DND-41 (cell line): ENCODE data around the gene SESTD1.

Source experiments
- ATAC-seq: fragments of 200-7000 bp; cut with Tn5 transposase; 3 replicates; pipeline ENCODE4 v1.9.1; 2021; ENCODE audit warnings: low read depth; ENCODE audit not compliant: insufficient read depth
- DNase-seq: peaks from one replicate; pipeline ENCODE4 v3.0.0-alpha.2; 2020
- H2AFZ ChIP-seq: 2 replicates; pipeline ENCODE4 v1.6.0; 2012; ENCODE audit warnings: low read depth, low read length
- H3K27ac ChIP-seq: 2 replicates; pipeline ENCODE4 v1.5.1; 2012; ENCODE audit warnings: low read length, inconsistent platforms
- H3K27me3 ChIP-seq: fragments of 200-600 bp; sonication (generic); 2 replicates; pipeline ENCODE4 v1.6.0; 2012; ENCODE audit warnings: low read length, mild to moderate bottlenecking, inconsistent platforms; ENCODE audit not compliant: insufficient read depth, poor library complexity
- H3K36me3 ChIP-seq: 2 replicates; pipeline ENCODE4 v1.5.1; 2012; ENCODE audit warnings: low read length, inconsistent platforms; ENCODE audit not compliant: insufficient read depth
- H3K4me1 ChIP-seq: 2 replicates; pipeline ENCODE4 v1.5.1; 2012; ENCODE audit warnings: mild to moderate bottlenecking, low read length; ENCODE audit not compliant: insufficient read depth
- H3K4me2 ChIP-seq: 2 replicates; pipeline ENCODE4 v1.6.0; 2012; ENCODE audit warnings: mild to moderate bottlenecking, moderate library complexity, low read length, inconsistent platforms; ENCODE audit not compliant: insufficient read depth
- H3K4me3 ChIP-seq, 2 experiments: fragments of 200-600 bp in 1 of 2; shearing (Covaris generic) in 1 of 2; 2 replicates each; pipeline ENCODE4 v1.5.1; 2012 to 2016; ENCODE audit warnings: inconsistent platforms in 2 of 2, low read length in 2 of 2, mild to moderate bottlenecking in 2 of 2, low read depth in 1 of 2, moderate library complexity in 1 of 2
- H3K79me2 ChIP-seq: 2 replicates; pipeline ENCODE4 v1.6.0; 2012; ENCODE audit warnings: low read length, inconsistent platforms; ENCODE audit not compliant: insufficient read depth
- H3K9ac ChIP-seq: 2 replicates; pipeline ENCODE4 v1.6.0; 2012; ENCODE audit warnings: low read depth, mild to moderate bottlenecking, inconsistent platforms, low read length, moderate library complexity
- H3K9me3 ChIP-seq: 2 replicates; pipeline ENCODE4 v1.5.1; 2012; ENCODE audit warnings: low read length, moderate library complexity, mild to moderate bottlenecking, inconsistent platforms; ENCODE audit not compliant: insufficient read depth, severe bottlenecking
- H4K20me1 ChIP-seq: 2 replicates; pipeline ENCODE4 v1.6.0; 2012; ENCODE audit warnings: low read length; ENCODE audit not compliant: insufficient read depth
- EZH2 ChIP-seq: IDR thresholded peaks from 3 replicates; pipeline ENCODE4 v1.6.1; 2012; ENCODE audit warnings: borderline replicate concordance, low read depth, mild to moderate bottlenecking, moderate library complexity, low read length, inconsistent platforms; ENCODE audit not compliant: severe bottlenecking
- TF ChIP-seq, protein P1 (sequence below): IDR thresholded peaks from 2 replicates; pipeline ENCODE4 v1.5.1; 2012; ENCODE audit warnings: borderline replicate concordance, low read length, moderate library complexity, mild to moderate bottlenecking; ENCODE audit not compliant: poor library complexity, severe bottlenecking; ENCODE audit errors: extremely low read depth

The SESTD1 gene

DNA sequence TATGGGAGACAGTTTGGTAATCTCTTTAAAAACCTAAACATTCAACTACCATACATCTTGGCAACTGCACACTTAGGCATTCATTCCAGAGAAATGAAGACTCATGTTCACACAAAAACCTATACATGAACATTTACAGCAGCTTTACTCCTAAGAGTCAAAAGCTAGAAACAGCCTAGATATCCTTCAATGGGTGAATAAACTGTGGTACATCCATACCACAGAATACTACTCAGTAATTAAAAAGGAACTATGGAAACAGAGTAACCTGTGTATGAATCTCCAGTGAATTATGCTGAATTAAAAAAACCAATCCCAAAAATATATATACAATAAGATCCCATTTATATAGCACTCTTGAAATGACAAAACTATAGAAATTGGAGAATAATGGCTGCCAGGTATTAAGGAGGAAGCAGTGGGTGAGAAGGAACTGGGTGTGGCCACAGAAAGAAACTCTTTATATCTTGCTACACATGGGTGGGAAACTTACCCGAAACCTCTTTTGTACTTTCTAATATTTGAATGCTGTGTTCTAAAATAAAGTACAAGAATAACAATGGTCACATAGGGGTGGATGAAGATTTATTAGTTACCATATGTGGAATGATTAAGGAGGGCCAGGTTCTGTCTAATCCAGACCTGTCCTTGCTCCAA, 13.7 kb downstream of the SESTD1 start:
- Histone ChIP-seq H3K27me3 (no peaks in the 10 kb centered on the region), H2AFZ (no peak overlapping the region), H3K9me3 (no peaks in the 10 kb centered on the region), H3K36me3 (no peaks in the 10 kb centered on the region), H3K9ac (no peak overlapping the region), H3K4me2 (no peak overlapping the region), H4K20me1 (peaks cover 14% of the 10 kb centered on the region; the same call in 1 of the 2 replicates), H3K4me1 (peaks cover 13% of the 10 kb centered on the region; the same call in 1 of the 2 replicates), H3K4me3 (no peak overlapping the region), H3K79me2 (peaks cover 44% of the 10 kb centered on the region), H3K27ac (no peak overlapping the region)
- TF ChIP-seq EZH2 = no peak
- TF ChIP-seq, protein P1, sequence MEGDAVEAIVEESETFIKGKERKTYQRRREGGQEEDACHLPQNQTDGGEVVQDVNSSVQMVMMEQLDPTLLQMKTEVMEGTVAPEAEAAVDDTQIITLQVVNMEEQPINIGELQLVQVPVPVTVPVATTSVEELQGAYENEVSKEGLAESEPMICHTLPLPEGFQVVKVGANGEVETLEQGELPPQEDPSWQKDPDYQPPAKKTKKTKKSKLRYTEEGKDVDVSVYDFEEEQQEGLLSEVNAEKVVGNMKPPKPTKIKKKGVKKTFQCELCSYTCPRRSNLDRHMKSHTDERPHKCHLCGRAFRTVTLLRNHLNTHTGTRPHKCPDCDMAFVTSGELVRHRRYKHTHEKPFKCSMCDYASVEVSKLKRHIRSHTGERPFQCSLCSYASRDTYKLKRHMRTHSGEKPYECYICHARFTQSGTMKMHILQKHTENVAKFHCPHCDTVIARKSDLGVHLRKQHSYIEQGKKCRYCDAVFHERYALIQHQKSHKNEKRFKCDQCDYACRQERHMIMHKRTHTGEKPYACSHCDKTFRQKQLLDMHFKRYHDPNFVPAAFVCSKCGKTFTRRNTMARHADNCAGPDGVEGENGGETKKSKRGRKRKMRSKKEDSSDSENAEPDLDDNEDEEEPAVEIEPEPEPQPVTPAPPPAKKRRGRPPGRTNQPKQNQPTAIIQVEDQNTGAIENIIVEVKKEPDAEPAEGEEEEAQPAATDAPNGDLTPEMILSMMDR = no peak
- no peak for ATAC-seq
- DNase-seq = no peak

DNA sequence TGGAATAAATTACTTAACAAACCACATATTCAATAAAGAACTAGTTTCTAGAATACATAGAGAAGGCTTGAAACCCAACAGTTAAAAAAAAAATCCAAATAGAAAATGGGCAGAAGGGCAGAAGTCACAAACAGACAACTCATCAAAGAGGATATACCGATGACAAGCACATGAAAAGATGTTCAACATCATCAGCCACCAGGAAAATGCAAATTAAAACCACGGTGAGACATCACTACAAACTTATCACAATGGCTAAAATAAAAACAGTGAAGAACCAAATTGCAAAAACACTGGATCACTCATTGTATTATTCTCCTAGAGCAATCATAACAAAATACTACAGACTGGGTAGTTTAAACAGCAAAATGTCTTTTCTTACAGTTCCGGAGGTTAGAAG, 14.5 kb downstream of the SESTD1 start:
- H3K79me2 ChIP-seq = peaks cover 43% of the 10 kb centered on the region

DNA sequence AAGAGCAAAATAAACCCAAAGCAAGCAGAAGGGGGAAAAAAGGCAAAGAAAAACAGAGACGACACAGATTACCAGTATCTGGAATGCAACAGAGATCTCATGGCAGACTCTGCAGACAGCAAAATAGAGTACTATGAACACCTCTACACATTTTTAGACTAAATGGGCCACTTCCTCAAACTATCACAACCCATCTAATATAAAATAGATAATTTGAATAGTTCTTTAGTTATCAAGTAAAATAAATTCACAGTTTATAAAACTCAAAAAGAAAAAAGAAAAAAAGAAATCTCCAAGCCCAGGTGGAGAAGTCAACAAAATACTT, 16.6 kb downstream of the SESTD1 start:
- H3K79me2 ChIP-seq = peaks cover 55% of the 10 kb centered on the region
- peaks cover 13% of the 10 kb centered on the region; the same call in 1 of the 2 replicates for H3K4me1 ChIP-seq
- H3K36me3 ChIP-seq = no peaks in the 10 kb centered on the region
- H2AFZ ChIP-seq = no peak overlapping the region
- ATAC-seq (no peak; the same call in 2 of the 3 replicates), DNase-seq (no peak)
- no peak for TF ChIP-seq EZH2
- TF ChIP-seq, protein P1 = no peak
- H3K27me3 ChIP-seq = no peaks in the 10 kb centered on the region
- no peaks in the 10 kb centered on the region for H3K9me3 ChIP-seq
- H3K27ac ChIP-seq = no peak overlapping the region
- H3K4me2 ChIP-seq = peak overlapping the region; percentile 39; the same call in 1 of the 2 replicates
- no peak overlapping the region for H3K9ac ChIP-seq
- no peak overlapping the region for H3K4me3 ChIP-seq
- H4K20me1 ChIP-seq = peaks cover 4% of the 10 kb centered on the region; the same call in 1 of the 2 replicates

More for the DNA sequence above, 14.5 kb downstream of the SESTD1 start:
- Histone ChIP-seq H3K36me3 (no peaks in the 10 kb centered on the region), H4K20me1 (peaks cover 11% of the 10 kb centered on the region; the same call in 1 of the 2 replicates), H3K27me3 (no peaks in the 10 kb centered on the region), H2AFZ (no peak overlapping the region), H3K4me1 (peaks cover 13% of the 10 kb centered on the region; the same call in 1 of the 2 replicates), H3K9ac (no peak overlapping the region), H3K4me3 (no peak overlapping the region), H3K9me3 (no peaks in the 10 kb centered on the region), H3K27ac (no peak overlapping the region), H3K4me2 (no peak overlapping the region)
- TF ChIP-seq, protein P1 = no peak
- no peak for TF ChIP-seq EZH2
- no peak for DNase-seq
- ATAC-seq = no peak
